ACC112 (cell line): ENCODE data around the gene RIC3.

Experiments used
- H2AFZ ChIP-seq: fragments of 200-600 bp; sonication (generic); one replicate; pipeline ENCODE4 v1.6.0; 2017; ENCODE audit warnings: antibody characterized with exemption, low read length; ENCODE audit not compliant: unreplicated experiment
- H3K27ac ChIP-seq: fragments of 200-600 bp; sonication (generic); 2 replicates; pipeline ENCODE4 v1.5.1; 2014; ENCODE audit warnings: low read depth, mild to moderate bottlenecking, antibody characterized with exemption, low read length, moderate library complexity
- H3K27me3 ChIP-seq: fragments of 200-600 bp; sonication (generic); 2 replicates; pipeline ENCODE4 v1.6.1; 2014; ENCODE audit warnings: mild to moderate bottlenecking, antibody characterized with exemption, low read length, moderate library complexity, mixed read lengths; ENCODE audit not compliant: insufficient read depth
- H3K36me3 ChIP-seq: fragments of 200-600 bp; sonication (generic); 2 replicates; pipeline ENCODE4 v1.6.1; 2016; ENCODE audit warnings: mild to moderate bottlenecking, antibody characterized with exemption, low read length, moderate library complexity, mixed read lengths; ENCODE audit not compliant: insufficient read depth
- H3K4me1 ChIP-seq: fragments of 200-600 bp; sonication (generic); one replicate; pipeline ENCODE4 v1.6.1; 2016; ENCODE audit warnings: low read length, mixed read lengths; ENCODE audit not compliant: insufficient read depth, unreplicated experiment, control insufficient read depth
- H3K4me3 ChIP-seq: fragments of 200-600 bp; sonication (generic); 2 replicates; pipeline ENCODE4 v1.5.1; 2014; ENCODE audit warnings: mild to moderate bottlenecking, low read depth, low read length
- H3K79me2 ChIP-seq: fragments of 200-600 bp; sonication (generic); one replicate; pipeline ENCODE4 v1.6.0; 2016; ENCODE audit warnings: low read length; ENCODE audit not compliant: control insufficient read depth, unreplicated experiment, insufficient read depth

The RIC3 gene

GRCh38 chr11:8087756-8088155 lies 81.1 kb downstream of the RIC3 start:
- H3K4me1 ChIP-seq = peaks cover under 1% of the 10 kb centered on the region
- no peak overlapping the region for H3K4me3 ChIP-seq
- no peak overlapping the region for H3K27ac ChIP-seq
- peaks cover 19% of the 10 kb centered on the region for H3K79me2 ChIP-seq
- H3K36me3 ChIP-seq = no peaks in the 10 kb centered on the region
- no peak overlapping the region for H2AFZ ChIP-seq
- no peaks in the 10 kb centered on the region for H3K27me3 ChIP-seq

GRCh38 chr11:8087185-8087584 lies 81.6 kb downstream of the RIC3 start:
- H3K4me1 ChIP-seq = peaks cover 6% of the 10 kb centered on the region
- H3K27ac ChIP-seq = no peak overlapping the region
- no peaks in the 10 kb centered on the region for H3K27me3 ChIP-seq

GRCh38 chr11:8086571-8086970 lies 82.3 kb downstream of the RIC3 start:
- Histone ChIP-seq H3K27ac (no peak overlapping the region), H3K36me3 (no peaks in the 10 kb centered on the region), H2AFZ (no peak overlapping the region), H3K27me3 (no peaks in the 10 kb centered on the region), H3K4me3 (no peak overlapping the region), H3K4me1 (peaks cover 9% of the 10 kb centered on the region), H3K79me2 (peaks cover 25% of the 10 kb centered on the region)

More at GRCh38 chr11:8087185-8087584, 81.6 kb downstream of the RIC3 start:
- Histone ChIP-seq H3K36me3 (no peaks in the 10 kb centered on the region), H2AFZ (no peak overlapping the region), H3K4me3 (no peak overlapping the region), H3K79me2 (peaks cover 24% of the 10 kb centered on the region)

GRCh38 chr11:8086001-8086479 lies 82.8 kb downstream of the RIC3 start:
- H3K79me2 ChIP-seq = peaks cover 25% of the 10 kb centered on the region
- H3K27ac ChIP-seq = no peak overlapping the region
- peaks cover 9% of the 10 kb centered on the region for H3K4me1 ChIP-seq
- H3K36me3 ChIP-seq = no peaks in the 10 kb centered on the region
- H3K4me3 ChIP-seq = no peak overlapping the region
- no peak overlapping the region for H2AFZ ChIP-seq
- H3K27me3 ChIP-seq = no peaks in the 10 kb centered on the region

- Histone ChIP-seq H3K4me3 (no peak overlapping the region), H3K27ac (no peak overlapping the region), H3K27me3 (no peaks in the 10 kb centered on the region), H2AFZ (no peak overlapping the region), H3K36me3 (no peaks in the 10 kb centered on the region), H3K4me1 (peaks cover 9% of the 10 kb centered on the region), H3K79me2 (peaks cover 25% of the 10 kb centered on the region)
Measured at GRCh38 chr11:8085011-8085645, 83.7 kb downstream of the RIC3 start.

GRCh38 chr11:8084352-8084751 lies 84.5 kb downstream of the RIC3 start:
- Histone ChIP-seq H3K4me3 (no peak overlapping the region), H3K27ac (no peak overlapping the region), H3K4me1 (peaks cover 9% of the 10 kb centered on the region), H3K27me3 (no peaks in the 10 kb centered on the region), H2AFZ (no peak overlapping the region), H3K79me2 (peaks cover 25% of the 10 kb centered on the region), H3K36me3 (no peaks in the 10 kb centered on the region)

GRCh38 chr11:8083871-8084281 lies 84.9 kb downstream of the RIC3 start:
- peaks cover 9% of the 10 kb centered on the region for H3K4me1 ChIP-seq
- peaks cover 25% of the 10 kb centered on the region for H3K79me2 ChIP-seq
- H3K27me3 ChIP-seq = no peaks in the 10 kb centered on the region
- no peak overlapping the region for H3K4me3 ChIP-seq
- no peak overlapping the region for H3K27ac ChIP-seq
- H2AFZ ChIP-seq = no peak overlapping the region
- no peaks in the 10 kb centered on the region for H3K36me3 ChIP-seq

GRCh38 chr11:8083088-8083395 lies 85.8 kb downstream of the RIC3 start:
- Histone ChIP-seq H3K27me3 (no peaks in the 10 kb centered on the region), H2AFZ (no peak overlapping the region), H3K27ac (no peak overlapping the region), H3K4me3 (no peak overlapping the region), H3K79me2 (peaks cover 25% of the 10 kb centered on the region), H3K36me3 (no peaks in the 10 kb centered on the region), H3K4me1 (peaks cover 9% of the 10 kb centered on the region)

- Histone ChIP-seq H2AFZ (no peak overlapping the region), H3K79me2 (peaks cover 25% of the 10 kb centered on the region), H3K27me3 (no peaks in the 10 kb centered on the region), H3K36me3 (no peaks in the 10 kb centered on the region), H3K27ac (no peak overlapping the region), H3K4me1 (peaks cover 9% of the 10 kb centered on the region), H3K4me3 (peak overlapping the region; percentile 85)
Measured at GRCh38 chr11:8082391-8083087, 86.3 kb downstream of the RIC3 start.

- Histone ChIP-seq H3K36me3 (no peaks in the 10 kb centered on the region), H2AFZ (peak overlapping the region; percentile 26), H3K4me3 (peak overlapping the region; percentile 85), H3K79me2 (peaks cover 25% of the 10 kb centered on the region), H3K27ac (no peak overlapping the region), H3K27me3 (no peaks in the 10 kb centered on the region), H3K4me1 (peaks cover 9% of the 10 kb centered on the region)
Measured at GRCh38 chr11:8081591-8082250, 87.1 kb downstream of the RIC3 start.
